Measurements from ENCODE around the gene LGI4. TPM values are rescaled to one million over a fixed set of nuclear protein-coding genes. Genes with fewer than 3 reads are reported as not detected.

The LGI4 gene
- total RNA-seq, 2 donors from 2014 or later = 0.39 to 0.52 TPM

DNA sequence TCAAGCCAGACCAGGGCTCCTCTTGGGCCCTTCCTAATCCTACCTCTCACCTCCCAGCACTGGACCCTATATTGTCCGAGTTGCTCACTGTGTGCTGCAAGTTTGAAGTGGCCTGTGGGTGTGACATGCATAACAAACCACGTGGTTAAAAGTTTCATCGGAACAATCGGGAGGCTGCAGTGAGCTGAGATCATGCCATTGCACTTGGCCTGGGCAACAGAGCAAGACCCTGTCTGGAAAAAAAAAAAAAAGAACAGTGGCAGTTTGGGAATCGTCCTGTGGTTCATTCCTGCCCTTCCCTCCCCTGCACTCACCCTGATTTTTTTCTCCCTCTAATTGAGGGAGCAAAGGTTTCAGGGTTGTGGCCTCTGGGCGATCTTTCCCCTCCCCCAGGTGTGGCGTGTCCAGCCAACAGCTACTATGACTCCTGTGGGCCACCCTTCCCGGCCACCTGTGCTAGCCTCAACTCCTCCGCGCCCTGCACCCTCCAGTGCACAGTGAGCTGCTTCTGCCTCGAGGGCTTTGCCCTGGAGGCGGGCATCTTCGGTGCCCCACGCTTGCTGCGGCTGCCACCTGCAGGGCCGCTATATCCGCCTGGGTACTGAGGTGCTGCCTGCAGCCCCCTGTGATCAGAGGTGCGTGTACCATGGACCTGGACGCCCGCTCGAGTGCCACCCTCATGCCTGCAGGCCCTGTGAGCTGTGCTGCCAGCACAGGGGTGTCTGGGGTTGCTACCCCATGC is 35.5 kb downstream of the LGI4 start:
- H3K27ac Mint-ChIP-seq = no peak overlapping the region

DNA sequence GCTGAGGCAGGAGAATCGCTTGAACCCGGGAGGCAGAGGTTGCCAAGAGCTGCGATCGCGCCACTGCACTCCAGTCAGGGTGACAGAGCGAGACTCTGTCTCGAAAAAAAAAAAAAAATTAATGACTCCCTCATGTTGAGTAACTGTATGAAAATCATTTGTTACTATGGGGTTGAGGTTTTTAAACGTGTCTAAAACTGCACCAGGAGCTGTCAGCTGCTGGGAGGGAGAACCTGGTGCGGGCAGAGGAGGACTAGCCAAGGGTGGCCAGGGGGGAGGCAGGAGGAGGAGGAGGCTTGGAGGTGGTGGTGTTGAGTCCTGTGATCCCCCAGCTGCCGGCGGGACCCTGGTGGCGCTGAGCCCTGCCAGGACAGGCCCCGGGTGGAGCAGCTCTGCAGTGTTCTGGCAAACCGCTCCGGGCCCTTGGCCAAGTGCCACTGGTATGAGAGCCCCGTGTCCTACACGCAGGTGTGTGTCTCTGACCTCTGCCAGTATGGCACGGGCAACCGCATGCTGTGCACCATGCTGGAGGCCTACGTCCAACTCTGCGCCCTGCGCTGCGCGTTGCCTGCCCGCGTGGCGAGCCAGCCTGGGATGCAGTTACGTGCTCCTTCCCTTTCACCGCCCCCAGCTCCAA is 36.3 kb downstream of the LGI4 start:
- H3K27me3 Mint-ChIP-seq = peaks cover 6% of the 10 kb centered on the region
- peaks cover 7% of the 10 kb centered on the region for H3K4me1 Mint-ChIP-seq
- H3K27ac Mint-ChIP-seq = no peak overlapping the region
- H3K4me3 Mint-ChIP-seq = no peak overlapping the region
- no peaks in the 10 kb centered on the region for H3K36me3 Mint-ChIP-seq (ENCODE audit: low read depth)
- DNase-seq (no peak), ATAC-seq (no peak)
- H3K9me3 ChIP-seq (ENCODE audit: control insufficient read depth, low read length, poor library complexity, severe bottlenecking) = no peaks in the 10 kb centered on the region

More for the DNA sequence above, 35.5 kb downstream of the LGI4 start:
- Mint-ChIP-seq H3K27me3 (peaks cover 6% of the 10 kb centered on the region), H3K4me1 (peaks cover 7% of the 10 kb centered on the region), H3K36me3 (ENCODE audit: low read depth) (no peaks in the 10 kb centered on the region), H3K4me3 (no peak overlapping the region)
- no peak for ATAC-seq
- no peak for DNase-seq
- no peaks in the 10 kb centered on the region for H3K9me3 ChIP-seq (ENCODE audit: control insufficient read depth, low read length, poor library complexity, severe bottlenecking)

DNA sequence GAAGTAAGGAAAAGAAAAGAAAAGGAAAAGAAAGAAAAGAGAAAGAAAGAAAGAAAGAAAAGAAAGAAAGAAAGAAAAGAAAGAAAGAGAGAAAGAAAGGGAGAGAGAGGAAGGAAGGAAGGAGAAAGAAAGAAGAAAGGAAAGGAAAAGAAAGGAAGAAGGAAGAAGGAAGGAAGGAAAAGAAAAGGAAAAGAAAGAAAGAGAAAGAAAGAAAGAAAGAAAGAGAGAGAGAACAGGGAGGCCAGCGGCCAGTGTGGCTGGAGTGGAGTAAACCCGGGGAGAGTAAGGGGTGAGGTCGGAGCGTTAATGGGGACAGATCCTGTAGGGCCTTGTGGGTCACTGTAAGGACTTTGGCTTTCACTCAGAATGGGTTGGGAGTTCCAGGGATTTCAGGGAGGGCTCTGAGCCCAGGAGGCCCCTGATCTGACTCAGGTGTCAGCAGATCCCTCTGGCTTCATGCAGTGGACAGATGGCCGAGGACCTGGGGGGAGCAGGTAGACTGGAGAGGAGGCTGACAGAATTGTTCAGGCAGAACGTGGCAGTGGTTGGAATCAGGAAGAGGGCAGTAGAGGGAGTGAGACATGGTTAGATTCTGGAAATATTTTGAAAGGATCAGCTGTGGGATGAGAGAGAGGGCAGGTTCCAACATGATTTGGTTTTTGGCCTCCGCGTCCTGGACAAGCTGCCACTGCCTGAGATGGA is 39.0 kb downstream of the LGI4 start:
- Mint-ChIP-seq H3K27me3 (peaks cover 6% of the 10 kb centered on the region), H3K36me3 (ENCODE audit: low read depth) (no peaks in the 10 kb centered on the region), H3K27ac (no peak overlapping the region), H3K4me3 (no peak overlapping the region), H3K4me1 (peaks cover 7% of the 10 kb centered on the region)
- DNase-seq (no peak), ATAC-seq (no peak)
- no peaks in the 10 kb centered on the region for H3K9me3 ChIP-seq (ENCODE audit: control insufficient read depth, low read length, poor library complexity, severe bottlenecking)

DNA sequence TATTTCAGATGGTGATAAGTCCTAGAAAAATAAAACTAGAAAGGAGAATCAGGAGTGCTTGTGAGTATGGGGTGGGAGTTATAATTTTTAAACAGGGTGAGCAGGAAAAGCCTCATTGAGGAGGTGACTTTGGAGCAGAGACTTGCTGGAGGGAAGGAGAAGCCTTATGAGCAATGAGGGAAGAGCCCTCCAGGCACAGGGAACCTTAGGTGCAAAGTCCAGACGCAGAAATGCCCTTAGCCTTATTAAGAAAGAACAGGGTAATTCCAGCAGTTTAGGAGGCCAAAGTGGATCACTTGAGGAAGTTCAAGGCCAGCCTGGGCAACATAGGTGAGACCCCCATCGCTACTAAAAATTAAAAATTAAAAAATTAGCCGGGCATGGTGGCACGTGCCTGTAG is 40.2 kb downstream of the LGI4 start:
- peak overlapping the region; percentile 59 for H3K27ac Mint-ChIP-seq
- H3K4me3 Mint-ChIP-seq = no peak overlapping the region
- H3K9me3 ChIP-seq (ENCODE audit: control insufficient read depth, low read length, poor library complexity, severe bottlenecking) = no peaks in the 10 kb centered on the region
- ATAC-seq (no peak), DNase-seq (no peak)
- no peaks in the 10 kb centered on the region for H3K36me3 Mint-ChIP-seq (ENCODE audit: low read depth)
- peaks cover 7% of the 10 kb centered on the region for H3K4me1 Mint-ChIP-seq
- peaks cover 6% of the 10 kb centered on the region for H3K27me3 Mint-ChIP-seq

DNA sequence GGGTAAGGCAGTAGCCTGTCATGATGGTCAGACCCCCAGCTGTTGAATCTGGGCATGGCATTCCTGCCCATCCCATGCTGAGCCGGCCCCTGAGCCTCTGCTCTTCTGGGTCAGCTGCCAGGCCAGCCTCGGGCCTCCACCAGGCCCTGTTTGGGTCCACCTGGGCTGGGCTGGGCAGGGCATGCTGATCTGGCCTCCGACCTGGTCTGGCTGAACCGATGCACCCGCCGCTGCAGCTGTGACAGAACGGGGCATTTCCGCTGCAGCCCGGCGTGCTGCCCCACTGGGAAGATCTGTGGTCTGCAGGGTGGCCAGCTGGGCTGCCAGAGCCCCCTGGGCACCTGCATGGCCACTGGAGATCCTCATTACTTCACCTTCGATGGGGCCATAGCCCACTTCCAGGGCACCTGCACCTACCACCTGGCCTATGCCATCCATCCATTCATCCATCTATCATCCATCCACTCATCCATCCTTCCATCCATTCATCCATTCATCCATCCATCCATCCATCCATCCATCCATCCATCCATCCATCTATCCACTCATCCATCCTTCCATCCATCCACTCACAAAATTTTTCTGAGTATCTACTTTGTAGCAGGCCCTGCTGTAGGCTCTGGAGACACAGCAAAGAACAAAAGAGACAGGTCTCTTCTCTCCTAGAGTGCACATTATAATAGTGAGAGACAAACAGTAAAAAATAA is 40.8 kb downstream of the LGI4 start:
- no peaks in the 10 kb centered on the region for H3K36me3 Mint-ChIP-seq (ENCODE audit: low read depth)

DNA sequence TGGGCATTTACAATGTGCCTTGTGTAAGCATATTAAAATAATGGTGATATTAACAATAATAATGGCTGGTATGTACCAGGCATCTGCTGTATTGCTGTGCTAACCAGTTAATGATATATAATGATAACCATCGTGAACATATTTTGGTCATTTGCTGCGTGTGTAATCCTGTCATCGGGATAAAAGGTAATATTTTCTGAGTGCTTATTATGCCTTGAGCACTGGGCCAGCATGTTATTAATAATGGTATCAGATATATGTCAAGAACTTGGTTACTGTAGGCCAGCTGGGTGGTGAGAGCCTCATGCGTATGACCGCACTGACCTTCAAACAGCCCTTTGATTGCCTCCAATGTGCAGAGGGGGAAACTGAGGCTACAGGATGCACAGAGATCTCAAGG is 41.4 kb downstream of the LGI4 start:
- Mint-ChIP-seq H3K4me3 (no peak overlapping the region), H3K36me3 (ENCODE audit: low read depth) (no peaks in the 10 kb centered on the region), H3K4me1 (peaks cover 7% of the 10 kb centered on the region), H3K27ac (no peak overlapping the region), H3K27me3 (peaks cover 12% of the 10 kb centered on the region)
- DNase-seq (no peak), ATAC-seq (no peak)
- no peaks in the 10 kb centered on the region for H3K9me3 ChIP-seq (ENCODE audit: control insufficient read depth, low read length, poor library complexity, severe bottlenecking)

More for the DNA sequence above, 40.8 kb downstream of the LGI4 start:
- peak overlapping the region; percentile 59 for H3K27ac Mint-ChIP-seq
- peaks cover 7% of the 10 kb centered on the region for H3K4me1 Mint-ChIP-seq
- ATAC-seq (no peak), DNase-seq (no peak)
- H3K4me3 Mint-ChIP-seq = no peak overlapping the region
- H3K9me3 ChIP-seq (ENCODE audit: control insufficient read depth, low read length, poor library complexity, severe bottlenecking) = no peaks in the 10 kb centered on the region
- peaks cover 8% of the 10 kb centered on the region for H3K27me3 Mint-ChIP-seq

DNA sequence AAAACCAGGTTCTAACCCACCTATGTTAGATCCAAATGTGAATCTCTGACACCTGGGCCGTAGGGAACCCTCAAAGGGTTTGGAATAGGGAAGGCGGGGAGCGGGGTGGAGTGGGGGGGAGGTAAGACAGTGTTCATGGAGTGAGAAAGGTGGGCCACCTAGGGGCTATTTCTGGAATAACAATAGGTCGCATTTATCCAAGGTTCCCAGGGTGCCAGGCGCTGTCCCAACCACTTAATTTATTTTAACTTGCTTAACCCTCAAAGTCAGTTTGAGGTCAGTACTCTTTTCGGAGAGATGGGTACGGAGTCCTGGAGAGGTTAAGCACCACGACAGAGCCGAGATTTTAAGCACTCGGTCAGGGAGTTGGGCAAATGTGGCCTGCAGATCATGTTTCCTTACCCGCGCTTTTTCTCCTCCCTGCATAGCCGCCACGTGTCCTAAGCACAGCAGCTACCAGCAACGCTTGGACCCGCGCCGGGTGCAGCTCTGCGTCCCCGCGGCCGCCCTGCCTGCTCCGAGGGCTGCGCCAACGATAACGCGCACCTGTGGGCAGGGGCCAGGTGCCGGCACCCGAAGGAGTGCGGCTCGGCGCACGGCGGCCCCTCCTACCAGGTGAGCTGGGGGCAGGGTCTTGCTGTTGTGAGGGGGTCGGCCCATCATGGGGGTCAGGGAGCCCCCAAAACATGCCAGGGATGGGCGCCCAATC is 44.2 kb downstream of the LGI4 start:
- Mint-ChIP-seq H3K4me3 (no peak overlapping the region), H3K27ac (no peak overlapping the region), H3K4me1 (peaks cover 6% of the 10 kb centered on the region), H3K36me3 (ENCODE audit: low read depth) (no peaks in the 10 kb centered on the region), H3K27me3 (peaks cover 6% of the 10 kb centered on the region)
- no peaks in the 10 kb centered on the region for H3K9me3 ChIP-seq (ENCODE audit: control insufficient read depth, low read length, poor library complexity, severe bottlenecking)
- DNase-seq (no peak), ATAC-seq (peak; percentile 79)

DNA sequence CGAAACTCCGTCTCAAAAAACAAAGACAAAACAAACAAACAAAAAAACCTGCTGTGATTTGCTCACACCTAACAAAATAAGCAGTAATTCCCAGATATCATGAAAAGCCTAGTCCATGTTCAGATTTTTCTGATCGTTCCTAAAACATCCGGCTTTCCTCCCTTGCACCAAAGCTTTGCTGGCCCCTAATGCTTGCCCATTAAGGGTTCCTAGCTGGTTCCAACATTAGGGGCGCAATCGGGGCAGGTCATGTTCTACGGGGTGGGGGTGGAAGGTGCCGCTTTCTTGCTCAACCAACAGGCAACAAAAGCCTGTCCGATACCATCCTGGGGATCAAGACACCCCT is 44.7 kb downstream of the LGI4 start:
- Mint-ChIP-seq H3K27me3 (peaks cover 6% of the 10 kb centered on the region), H3K4me3 (no peak overlapping the region), H3K27ac (no peak overlapping the region), H3K4me1 (peaks cover 5% of the 10 kb centered on the region), H3K36me3 (ENCODE audit: low read depth) (no peaks in the 10 kb centered on the region)
- no peak for DNase-seq
- no peak for ATAC-seq
- H3K9me3 ChIP-seq (ENCODE audit: control insufficient read depth, low read length, poor library complexity, severe bottlenecking) = no peaks in the 10 kb centered on the region

DNA sequence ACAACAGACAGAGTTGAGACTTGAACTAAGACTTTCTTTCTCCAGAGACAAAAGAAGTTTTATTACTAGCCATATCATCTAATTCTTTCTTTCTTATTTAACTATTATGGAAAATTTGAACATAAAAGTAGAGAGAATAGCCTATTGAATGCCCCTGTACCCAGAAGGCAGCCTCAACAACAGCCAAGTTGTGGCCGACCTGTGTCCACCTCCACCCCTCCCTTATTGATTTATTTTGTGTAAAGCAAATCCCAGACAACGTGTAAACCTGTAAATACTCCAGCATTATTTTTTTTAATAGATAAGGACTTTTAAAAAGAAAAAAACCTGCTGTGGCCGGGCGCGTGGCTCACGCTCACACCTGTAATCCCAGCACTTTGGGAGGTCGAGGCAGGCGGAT is 45.3 kb downstream of the LGI4 start:
- H3K4me3 Mint-ChIP-seq = no peak overlapping the region
- no peaks in the 10 kb centered on the region for H3K9me3 ChIP-seq (ENCODE audit: control insufficient read depth, low read length, poor library complexity, severe bottlenecking)

DNA sequence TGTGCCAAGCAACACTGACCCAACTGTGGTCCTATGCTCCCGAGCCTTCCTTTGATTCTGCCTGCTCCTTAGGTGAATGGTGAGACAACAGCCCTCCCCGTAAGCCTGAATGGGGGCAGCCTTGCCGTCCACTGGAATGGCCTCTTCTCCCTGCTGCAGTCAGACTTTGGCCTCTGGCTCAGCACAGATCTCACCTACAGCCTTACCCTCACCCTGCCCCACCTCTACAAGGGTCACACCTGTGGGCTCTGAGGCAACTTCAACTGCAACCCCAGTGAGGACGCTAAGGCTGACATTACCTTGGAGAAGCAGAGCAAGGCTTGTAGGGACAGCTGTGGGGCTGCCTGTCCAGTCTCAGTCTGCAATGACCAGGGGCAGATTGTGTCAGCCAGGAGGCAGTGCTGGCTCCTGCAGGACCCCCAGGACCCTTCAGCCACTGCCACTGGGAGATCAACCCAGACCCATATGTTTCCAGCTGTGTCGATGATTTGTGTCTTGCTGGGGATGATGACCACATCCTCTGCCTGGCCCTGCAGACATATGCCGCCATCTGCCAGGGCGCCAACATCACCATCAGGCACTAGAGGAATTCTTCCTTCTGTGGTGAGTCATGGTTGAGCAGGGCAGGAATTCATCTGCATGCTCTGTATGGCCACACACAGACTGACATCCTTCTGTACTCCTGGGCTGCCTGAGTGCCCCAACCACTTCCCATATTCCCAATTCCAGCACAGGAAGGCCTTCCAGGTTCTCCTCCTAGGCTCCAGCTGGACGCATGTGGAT is 46.5 kb downstream of the LGI4 start:
- Mint-ChIP-seq H3K27me3 (peaks cover 6% of the 10 kb centered on the region), H3K4me1 (peaks cover 5% of the 10 kb centered on the region), H3K4me3 (no peak overlapping the region), H3K27ac (no peak overlapping the region), H3K36me3 (ENCODE audit: low read depth) (no peaks in the 10 kb centered on the region)
- DNase-seq = no peak
- H3K9me3 ChIP-seq (ENCODE audit: control insufficient read depth, low read length, poor library complexity, severe bottlenecking) = no peaks in the 10 kb centered on the region
- ATAC-seq = no peak

More for the DNA sequence above, 45.3 kb downstream of the LGI4 start:
- peaks cover 5% of the 10 kb centered on the region for H3K4me1 Mint-ChIP-seq
- DNase-seq = no peak
- no peak for ATAC-seq
- no peak overlapping the region for H3K27ac Mint-ChIP-seq
- H3K36me3 Mint-ChIP-seq (ENCODE audit: low read depth) = no peaks in the 10 kb centered on the region
- H3K27me3 Mint-ChIP-seq = peaks cover 6% of the 10 kb centered on the region

DNA sequence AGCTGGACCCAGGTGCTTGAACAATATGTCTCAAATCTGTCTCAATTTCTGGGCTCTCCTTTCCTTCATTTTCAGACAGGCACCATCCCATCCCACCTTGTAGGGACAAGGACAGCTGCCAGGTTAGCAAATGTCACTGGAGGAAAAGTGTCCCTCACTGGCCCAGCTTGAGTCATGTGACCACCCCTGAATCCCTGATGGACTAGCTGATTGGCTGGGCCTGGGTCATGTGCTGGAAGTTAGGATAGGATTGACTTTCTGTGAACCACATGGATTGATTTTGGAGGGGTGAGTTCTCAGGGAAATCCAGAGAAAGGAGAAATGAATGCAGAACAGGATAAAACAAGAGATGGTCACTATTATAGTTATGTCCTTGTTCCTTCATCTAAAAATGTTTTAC is 47.5 kb downstream of the LGI4 start:
- no peak for ATAC-seq
- Mint-ChIP-seq H3K27me3 (peaks cover 6% of the 10 kb centered on the region), H3K4me3 (no peak overlapping the region), H3K27ac (no peak overlapping the region), H3K36me3 (ENCODE audit: low read depth) (no peaks in the 10 kb centered on the region), H3K4me1 (peaks cover 5% of the 10 kb centered on the region)
- no peak for DNase-seq
- H3K9me3 ChIP-seq (ENCODE audit: control insufficient read depth, low read length, poor library complexity, severe bottlenecking) = no peaks in the 10 kb centered on the region

DNA sequence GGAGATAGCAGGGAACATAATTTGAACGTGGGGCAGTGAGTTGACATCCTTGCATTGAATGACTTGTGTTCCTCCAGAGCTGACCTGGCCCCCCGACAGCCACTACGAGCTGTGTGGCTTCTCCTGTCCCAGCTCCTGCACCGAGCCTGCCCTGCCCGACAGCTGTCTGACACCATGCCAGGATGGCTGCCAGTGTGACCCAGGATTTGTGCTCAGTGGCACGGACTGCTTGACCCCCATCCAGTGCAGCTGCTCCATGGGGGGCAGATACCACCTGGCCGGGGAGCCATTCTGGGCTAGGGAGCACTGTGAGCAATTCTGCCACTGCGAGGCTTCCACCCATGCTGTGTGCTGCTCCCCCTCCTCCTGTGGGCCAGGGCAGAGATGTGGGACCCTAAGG is 48.4 kb downstream of the LGI4 start:
- Mint-ChIP-seq H3K4me3 (no peak overlapping the region), H3K27me3 (peaks cover 6% of the 10 kb centered on the region), H3K27ac (no peak overlapping the region), H3K36me3 (ENCODE audit: low read depth) (no peaks in the 10 kb centered on the region), H3K4me1 (peaks cover 5% of the 10 kb centered on the region)
- ATAC-seq (no peak), DNase-seq (no peak)
- no peaks in the 10 kb centered on the region for H3K9me3 ChIP-seq (ENCODE audit: control insufficient read depth, low read length, poor library complexity, severe bottlenecking)
